Muscle layer of colon (tissue), 2 donors: Measurements from ENCODE around the gene CUX1.

ENCODE experiments used
- H3K27ac ChIP-seq: one replicate; pipeline ENCODE4 v1.7.0; 2013; ENCODE audit warnings: low read depth, mild to moderate bottlenecking, low read length, moderate library complexity
- H3K27me3 ChIP-seq, 2 donors: one replicate each; pipeline ENCODE4 v1.7.0; 2013; ENCODE audit warnings: low read length in 2 of 2, mild to moderate bottlenecking in 2 of 2; ENCODE audit not compliant: insufficient read depth in 2 of 2, control insufficient read depth in 1 of 2
- H3K36me3 ChIP-seq: one replicate; pipeline ENCODE4 v1.7.0; 2013; ENCODE audit warnings: mild to moderate bottlenecking, low read length; ENCODE audit not compliant: insufficient read depth
- H3K4me1 ChIP-seq: one replicate; pipeline ENCODE4 v1.7.0; 2013; ENCODE audit warnings: mild to moderate bottlenecking, low read length; ENCODE audit not compliant: insufficient read depth
- H3K4me3 ChIP-seq, 2 donors: one replicate each; pipeline ENCODE4 v1.7.0; 2013; ENCODE audit warnings: low read length in 2 of 2, low read depth in 1 of 2, mild to moderate bottlenecking in 1 of 2, moderate library complexity in 1 of 2
- H3K9ac ChIP-seq: one replicate; pipeline ENCODE4 v1.7.0; 2013; ENCODE audit warnings: low read length
- H3K9me3 ChIP-seq: one replicate; pipeline ENCODE4 v1.7.0; 2013; ENCODE audit warnings: mild to moderate bottlenecking, low read length
- donor health status: abdominal sarcoma.
- donor health status: Adenocarcinoma of cecum.

The CUX1 gene

GRCh38 chr7:101991860-101992259, 174.4 kb downstream of the CUX1 start:
- no peak overlapping the region for H3K9ac ChIP-seq
- H3K27me3 ChIP-seq, result no peaks in the 10 kb centered on the region
- no peaks in the 10 kb centered on the region for H3K4me1 ChIP-seq
- H3K27ac ChIP-seq, result no peak overlapping the region
- no peaks in the 10 kb centered on the region for H3K9me3 ChIP-seq
- H3K36me3 ChIP-seq, result peaks cover 4% of the 10 kb centered on the region
- H3K4me3 ChIP-seq, result no peak overlapping the region

GRCh38 chr7:101993311-101993710, 175.9 kb downstream of the CUX1 start:
- Histone ChIP-seq H3K9me3 (no peaks in the 10 kb centered on the region), H3K27me3 (no peaks in the 10 kb centered on the region), H3K27ac (no peak overlapping the region), H3K4me1 (no peaks in the 10 kb centered on the region), H3K36me3 (no peaks in the 10 kb centered on the region), H3K4me3 (no peak overlapping the region), H3K9ac (no peak overlapping the region)

- no peaks in the 10 kb centered on the region for H3K9me3 ChIP-seq
- no peak overlapping the region for H3K27ac ChIP-seq
- no peaks in the 10 kb centered on the region for H3K27me3 ChIP-seq
- no peak overlapping the region for H3K4me3 ChIP-seq
- no peaks in the 10 kb centered on the region for H3K4me1 ChIP-seq
- H3K36me3 ChIP-seq, result no peaks in the 10 kb centered on the region
- no peak overlapping the region for H3K9ac ChIP-seq
Observed at GRCh38 chr7:101995121-101995520, 177.7 kb downstream of the CUX1 start.

- H3K9me3 ChIP-seq, result no peaks in the 10 kb centered on the region
- no peaks in the 10 kb centered on the region for H3K27me3 ChIP-seq
- H3K4me1 ChIP-seq, result no peaks in the 10 kb centered on the region
- no peaks in the 10 kb centered on the region for H3K36me3 ChIP-seq
- no peak overlapping the region for H3K27ac ChIP-seq
- H3K4me3 ChIP-seq, result no peak overlapping the region
- H3K9ac ChIP-seq, result no peak overlapping the region
Observed at GRCh38 chr7:101996131-101996691, 178.8 kb downstream of the CUX1 start.

GRCh38 chr7:101996876-101997275, 179.4 kb downstream of the CUX1 start:
- H3K27me3 ChIP-seq, result no peaks in the 10 kb centered on the region
- no peak overlapping the region for H3K4me3 ChIP-seq
- no peaks in the 10 kb centered on the region for H3K4me1 ChIP-seq
- H3K9me3 ChIP-seq, result no peaks in the 10 kb centered on the region
- no peaks in the 10 kb centered on the region for H3K36me3 ChIP-seq
- no peak overlapping the region for H3K27ac ChIP-seq
- H3K9ac ChIP-seq, result no peak overlapping the region

- no peaks in the 10 kb centered on the region for H3K4me1 ChIP-seq
Observed at GRCh38 chr7:101998029-101998905, 180.8 kb downstream of the CUX1 start.

GRCh38 chr7:101998906-101999240, 181.4 kb downstream of the CUX1 start:
- Histone ChIP-seq H3K36me3 (no peaks in the 10 kb centered on the region), H3K9ac (no peak overlapping the region), H3K27me3 (no peaks in the 10 kb centered on the region), H3K27ac (no peak overlapping the region), H3K4me1 (no peaks in the 10 kb centered on the region), H3K9me3 (no peaks in the 10 kb centered on the region), H3K4me3 (no peak overlapping the region)

More at GRCh38 chr7:101998029-101998905, 180.8 kb downstream of the CUX1 start:
- no peak overlapping the region for H3K4me3 ChIP-seq
- H3K27me3 ChIP-seq, result no peaks in the 10 kb centered on the region
- H3K36me3 ChIP-seq, result no peaks in the 10 kb centered on the region
- no peak overlapping the region for H3K27ac ChIP-seq
- no peaks in the 10 kb centered on the region for H3K9me3 ChIP-seq
- H3K9ac ChIP-seq, result no peak overlapping the region

- no peak overlapping the region for H3K27ac ChIP-seq
- H3K36me3 ChIP-seq, result no peaks in the 10 kb centered on the region
- H3K4me3 ChIP-seq, result no peak overlapping the region
- H3K9ac ChIP-seq, result no peak overlapping the region
- no peaks in the 10 kb centered on the region for H3K9me3 ChIP-seq
- no peaks in the 10 kb centered on the region for H3K4me1 ChIP-seq
- H3K27me3 ChIP-seq, result no peaks in the 10 kb centered on the region
Observed at GRCh38 chr7:101999393-101999792, 182.0 kb downstream of the CUX1 start.

GRCh38 chr7:102000123-102000522, 182.7 kb downstream of the CUX1 start:
- H3K9me3 ChIP-seq, result no peaks in the 10 kb centered on the region
- H3K9ac ChIP-seq, result no peak overlapping the region
- H3K27ac ChIP-seq, result no peak overlapping the region
- H3K4me3 ChIP-seq, result no peak overlapping the region
- H3K4me1 ChIP-seq, result no peaks in the 10 kb centered on the region
- H3K36me3 ChIP-seq, result no peaks in the 10 kb centered on the region
- H3K27me3 ChIP-seq, result no peaks in the 10 kb centered on the region

GRCh38 chr7:102004229-102004628, 186.8 kb downstream of the CUX1 start:
- no peaks in the 10 kb centered on the region for H3K36me3 ChIP-seq
- H3K27me3 ChIP-seq, result no peaks in the 10 kb centered on the region
- H3K27ac ChIP-seq, result no peak overlapping the region
- no peaks in the 10 kb centered on the region for H3K9me3 ChIP-seq
- H3K4me1 ChIP-seq, result no peaks in the 10 kb centered on the region
- no peak overlapping the region for H3K9ac ChIP-seq
- no peak overlapping the region for H3K4me3 ChIP-seq

GRCh38 chr7:102004848-102005247, 187.4 kb downstream of the CUX1 start:
- no peak overlapping the region for H3K4me3 ChIP-seq
- H3K27me3 ChIP-seq, result no peaks in the 10 kb centered on the region
- H3K36me3 ChIP-seq, result no peaks in the 10 kb centered on the region
- H3K4me1 ChIP-seq, result no peaks in the 10 kb centered on the region
- no peaks in the 10 kb centered on the region for H3K9me3 ChIP-seq
- H3K27ac ChIP-seq, result no peak overlapping the region
- no peak overlapping the region for H3K9ac ChIP-seq
